ENCODE results near the gene MYG1.
A peak's percentile ranks its signal among the peaks of the same experiment; 100 is the strongest.

MYG1 gene, protein sequence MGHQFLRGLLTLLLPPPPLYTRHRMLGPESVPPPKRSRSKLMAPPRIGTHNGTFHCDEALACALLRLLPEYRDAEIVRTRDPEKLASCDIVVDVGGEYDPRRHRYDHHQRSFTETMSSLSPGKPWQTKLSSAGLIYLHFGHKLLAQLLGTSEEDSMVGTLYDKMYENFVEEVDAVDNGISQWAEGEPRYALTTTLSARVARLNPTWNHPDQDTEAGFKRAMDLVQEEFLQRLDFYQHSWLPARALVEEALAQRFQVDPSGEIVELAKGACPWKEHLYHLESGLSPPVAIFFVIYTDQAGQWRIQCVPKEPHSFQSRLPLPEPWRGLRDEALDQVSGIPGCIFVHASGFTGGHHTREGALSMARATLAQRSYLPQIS

DNA sequence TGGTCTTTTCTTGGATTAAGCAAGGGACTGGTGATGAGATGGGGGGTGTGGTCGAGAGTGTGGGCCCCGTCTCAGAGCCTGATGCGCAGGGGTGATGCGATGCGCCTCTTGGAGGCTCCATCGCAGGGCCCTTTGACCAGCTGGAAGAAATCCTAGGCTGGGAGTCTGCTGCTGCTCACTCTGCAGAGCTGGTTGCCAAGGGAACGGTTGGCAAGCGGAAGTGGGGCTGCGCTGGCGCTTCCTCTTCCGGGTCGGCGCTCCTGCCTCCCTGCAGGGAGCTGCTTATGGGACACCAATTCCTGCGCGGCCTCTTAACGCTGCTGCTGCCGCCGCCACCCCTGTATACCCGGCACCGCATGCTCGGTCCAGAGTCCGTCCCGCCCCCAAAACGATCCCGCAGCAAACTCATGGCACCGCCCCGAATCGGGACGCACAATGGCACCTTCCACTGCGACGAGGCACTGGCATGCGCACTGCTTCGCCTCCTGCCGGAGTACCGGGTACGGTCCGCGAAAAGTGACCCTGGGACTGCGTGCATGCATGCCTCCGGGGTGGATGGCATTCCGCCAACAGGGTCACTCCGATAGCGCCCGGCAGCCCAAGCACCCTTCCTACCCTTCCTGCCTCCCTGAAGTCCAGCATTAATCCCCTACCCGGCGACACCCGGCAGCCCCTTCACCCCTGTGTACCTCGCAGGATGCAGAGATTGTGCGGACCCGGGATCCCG is at the start of gene MYG1:
TSS of gene MYG1 (plus strand) at position 242 of the 727 bp plus-strand sequence. CDS start at position 285, 43 bp downstream.
- peak; percentile 41 to 77 (median 70) for DNase-seq

DNA sequence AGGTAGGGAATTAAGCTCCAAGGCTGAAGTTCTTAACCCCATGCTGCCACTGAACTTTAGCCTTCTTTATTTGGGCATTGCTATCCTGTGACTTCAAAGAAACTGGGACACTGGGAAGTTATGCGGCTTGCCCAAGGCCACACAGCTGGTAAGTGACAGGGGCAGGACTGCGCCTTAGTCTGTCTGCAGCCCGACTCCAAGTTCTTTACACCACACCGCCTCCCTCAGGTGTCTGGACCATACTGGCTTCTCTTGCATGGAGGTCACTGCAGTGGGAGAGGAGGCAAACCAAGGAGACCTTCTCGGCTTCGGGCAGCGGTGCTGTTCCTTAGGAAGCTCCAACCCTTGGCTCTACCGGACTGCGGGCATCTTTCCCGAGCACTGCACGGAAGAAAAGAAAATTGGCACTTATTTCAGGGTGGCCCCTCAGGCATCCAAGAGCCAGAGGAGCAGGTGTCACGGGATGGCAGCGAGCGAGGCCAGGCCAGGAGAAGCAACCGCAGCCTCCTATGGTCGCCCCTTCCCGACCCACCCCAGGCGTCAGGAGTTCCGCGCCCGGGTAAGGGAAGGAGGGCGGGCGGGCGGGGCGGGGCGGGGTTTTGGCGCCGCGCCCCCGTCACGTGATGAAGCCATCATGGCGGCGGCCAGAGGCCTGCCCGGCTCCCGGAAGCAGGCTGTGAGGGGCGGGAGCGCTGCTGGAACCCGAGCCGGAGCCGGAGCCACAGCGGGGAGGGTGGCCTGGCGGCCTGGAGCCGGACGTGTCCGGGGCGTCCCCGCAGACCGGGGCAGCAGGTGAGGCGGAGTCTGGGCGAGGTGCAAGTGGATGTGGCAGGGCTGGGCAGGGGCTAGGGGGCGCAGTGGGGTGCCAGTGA is 47.8 kb upstream of the MYG1 start:
- DNase-seq: peak; percentile 33 to 63 (median 50)

DNA sequence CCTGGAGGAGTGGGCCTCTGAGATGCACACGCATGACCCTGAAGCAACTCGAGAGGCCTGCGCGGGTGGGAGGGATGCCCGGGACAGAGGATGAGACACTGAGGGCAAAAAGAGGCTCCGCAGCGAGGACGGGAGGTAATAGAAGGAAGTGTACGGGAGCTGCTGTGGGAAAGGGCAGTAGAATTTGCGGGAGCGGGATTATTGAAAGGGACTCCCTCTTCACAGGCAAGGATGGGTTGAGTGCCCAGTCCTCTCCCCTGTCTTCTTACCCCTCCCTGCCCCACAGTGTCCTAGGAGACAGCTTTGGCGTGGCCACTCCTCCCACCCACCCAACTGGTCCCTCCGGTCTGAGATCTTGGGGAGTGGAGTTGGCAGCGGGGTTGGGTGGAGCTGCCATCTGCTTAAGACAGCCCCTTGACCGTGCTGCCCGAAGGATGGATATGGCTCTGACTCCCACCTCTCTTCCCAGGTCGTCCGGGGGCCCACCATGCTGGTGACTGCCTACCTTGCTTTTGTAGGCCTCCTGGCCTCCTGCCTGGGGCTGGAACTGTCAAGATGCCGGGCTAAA is 47.1 kb upstream of the MYG1 start:
- no peak for DNase-seq

DNA sequence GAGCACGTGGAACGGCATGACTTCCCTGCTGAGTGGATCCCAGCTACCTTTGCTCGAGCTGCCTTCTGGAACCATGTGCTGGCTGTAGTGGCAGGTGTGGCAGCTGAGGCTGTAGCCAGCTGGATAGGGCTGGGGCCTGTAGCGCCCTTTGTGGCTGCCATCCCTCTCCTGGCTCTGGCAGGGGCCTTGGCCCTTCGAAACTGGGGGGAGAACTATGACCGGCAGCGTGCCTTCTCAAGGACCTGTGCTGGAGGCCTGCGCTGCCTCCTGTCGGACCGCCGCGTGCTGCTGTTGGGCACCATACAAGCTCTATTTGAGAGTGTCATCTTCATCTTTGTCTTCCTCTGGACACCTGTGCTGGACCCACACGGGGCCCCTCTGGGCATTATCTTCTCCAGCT is 46.2 kb upstream of the MYG1 start:
- DNase-seq: no peak

GRCh38 chr12:53254816-53255545 is 44.5 kb upstream of the MYG1 start:
- DNase-seq: no peak

- no peak for DNase-seq
Measured at GRCh38 chr12:53255996-53256395, 43.5 kb upstream of the MYG1 start.

- DNase-seq: no peak
Measured at GRCh38 chr12:53258541-53259539, 40.7 kb upstream of the MYG1 start.

DNA sequence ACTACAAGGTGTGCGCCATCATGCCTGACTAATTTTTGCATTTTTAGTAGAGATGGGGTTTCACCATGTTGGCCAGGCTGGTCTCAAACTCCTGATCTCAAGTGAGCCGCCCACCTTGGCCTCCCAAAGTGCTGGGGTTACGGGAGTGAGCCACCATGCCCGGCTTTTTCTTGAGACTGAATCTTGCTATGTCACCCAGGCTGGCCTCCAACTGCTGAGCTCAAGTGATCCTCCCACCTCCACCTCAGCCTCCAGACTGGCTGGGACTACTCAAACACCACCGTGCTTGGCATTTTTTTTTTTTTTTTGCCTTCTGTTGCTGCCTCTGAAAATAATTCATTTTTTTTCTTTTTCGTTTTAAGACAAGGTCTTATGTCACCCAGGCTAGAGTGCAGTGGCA is 39.6 kb upstream of the MYG1 start:
- DNase-seq: no peak

DNA sequence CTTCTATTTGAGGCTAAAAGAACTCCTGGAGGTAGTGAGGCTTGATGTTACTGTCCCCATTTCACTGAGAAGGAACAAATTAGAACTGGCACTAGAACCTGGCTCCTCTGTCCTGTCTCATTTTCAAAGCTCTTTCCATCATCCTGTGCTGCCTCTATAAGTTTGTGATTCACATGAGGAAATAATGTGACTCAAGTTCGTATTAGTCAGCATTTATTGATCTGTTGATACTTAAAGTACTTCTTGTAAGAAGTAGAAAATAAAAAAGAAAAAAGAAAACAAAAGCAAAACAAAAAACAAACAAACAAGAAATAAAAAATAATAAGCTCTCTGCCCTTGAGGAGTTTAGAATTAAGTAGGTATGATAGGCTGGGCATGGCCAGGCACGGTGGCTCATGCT is 33.7 kb upstream of the MYG1 start:
- no peak for DNase-seq

- no peak for DNase-seq
Measured at GRCh38 chr12:53267306-53267998, 32.0 kb upstream of the MYG1 start.

- DNase-seq: peak; percentile 57 to 75 (median 64)
Measured at GRCh38 chr12:53267999-53268629, 31.4 kb upstream of the MYG1 start, which contains the start of gene ESPL1. Gene ESPL1 (plus strand): TSS chr12:53268299. CDS start chr12:53268767, 468 bp downstream.

GRCh38 chr12:53268630-53269562 is 30.6 kb upstream of the MYG1 start:
- DNase-seq: no peak

- DNase-seq: no peak
Measured at GRCh38 chr12:53274445-53274844, 25.1 kb upstream of the MYG1 start.

- no peak for DNase-seq
Measured at GRCh38 chr12:53276511-53276910, 23.0 kb upstream of the MYG1 start.

DNA sequence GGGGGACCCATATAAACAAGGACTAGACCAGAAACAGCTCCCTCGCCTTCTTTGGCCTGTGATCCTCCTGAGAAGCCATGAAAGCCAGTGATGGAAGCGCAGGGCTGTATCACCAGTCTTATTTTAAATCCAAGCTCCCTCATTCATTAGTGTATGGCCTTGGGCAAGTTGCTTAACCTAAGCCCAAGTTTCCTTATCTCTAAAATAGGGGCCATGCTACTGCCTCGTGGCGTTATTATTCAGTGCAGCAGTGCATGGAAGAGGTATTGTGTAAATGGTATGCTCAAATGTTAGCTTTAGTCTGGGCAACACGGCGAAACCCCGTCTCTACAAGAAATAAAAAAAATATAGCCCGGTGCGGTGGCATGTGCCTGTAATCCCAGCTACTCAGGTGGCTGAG is 21.5 kb upstream of the MYG1 start:
- DNase-seq: no peak

GRCh38 chr12:53279283-53279869 is 20.1 kb upstream of the MYG1 start:
- DNase-seq: no peak

GRCh38 chr12:53279888-53280498 is 19.5 kb upstream of the MYG1 start:
- DNase-seq: no peak

DNA sequence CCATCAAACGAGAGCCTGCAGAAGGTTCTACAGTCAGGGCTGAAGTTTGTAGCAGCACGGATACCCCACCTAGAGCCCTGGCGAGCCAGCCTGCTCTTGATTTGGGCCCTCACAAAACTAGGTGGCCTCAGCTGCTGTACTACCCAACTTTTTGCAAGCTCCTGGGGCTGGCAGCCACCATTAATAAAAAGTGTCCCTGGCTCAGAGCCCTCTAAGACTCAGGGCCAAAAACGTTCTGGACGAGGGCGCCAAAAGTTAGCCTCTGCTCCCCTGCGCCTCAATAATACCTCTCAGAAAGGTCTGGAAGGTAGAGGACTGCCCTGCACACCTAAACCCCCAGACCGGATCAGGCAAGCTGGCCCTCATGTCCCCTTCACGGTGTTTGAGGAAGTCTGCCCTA is 13.0 kb upstream of the MYG1 start:
- DNase-seq: no peak
